NOMO-1 treated with dmso at 0.1 percent for 144 hours (cell line): ENCODE measurements around the gene ERP29.
"Not testable (repeated sequence)": the region's sequence is repeated elsewhere in the genome, so short reads cannot be mapped to it uniquely, and the experiment has no call there.

Experiments used
- DNase-seq: peaks from one replicate; lab custom pipeline; 2025; ENCODE audit not compliant: unreplicated experiment; lab: John Stamatoyannopoulos, UW

Gene ERP29

DNA sequence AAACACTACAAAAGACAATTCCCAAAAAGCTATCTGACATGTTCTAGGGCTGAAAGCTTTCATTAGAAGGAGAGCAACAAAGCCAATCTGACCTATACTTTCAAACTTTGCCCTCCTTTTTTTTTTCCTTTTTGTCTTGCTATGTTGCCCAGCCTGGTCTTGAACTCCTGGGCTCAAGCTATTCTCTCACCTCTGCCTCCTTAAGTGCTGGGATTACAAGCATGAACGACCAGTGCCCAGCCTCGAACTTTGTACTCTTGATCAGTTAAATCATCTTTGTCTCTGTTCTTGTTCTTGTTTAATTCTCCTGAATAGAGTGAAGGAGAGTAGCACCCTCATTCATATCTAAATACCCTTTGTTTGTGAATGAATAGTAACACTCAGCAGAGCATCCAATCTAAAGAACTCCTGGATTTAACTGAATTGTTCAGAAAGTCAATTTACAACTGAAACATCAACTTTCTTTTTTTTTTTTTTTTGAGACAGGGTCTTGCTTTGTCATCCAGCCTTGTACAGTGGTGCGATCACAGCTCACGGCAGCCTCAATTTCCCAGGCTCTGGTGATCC, 22.1 kb downstream of the ERP29 start:
- no peak for DNase-seq

- DNase-seq = not testable (repeated sequence)
Observed at GRCh38 chr12:112036614-112037013, 23.4 kb downstream of the ERP29 start.

DNA sequence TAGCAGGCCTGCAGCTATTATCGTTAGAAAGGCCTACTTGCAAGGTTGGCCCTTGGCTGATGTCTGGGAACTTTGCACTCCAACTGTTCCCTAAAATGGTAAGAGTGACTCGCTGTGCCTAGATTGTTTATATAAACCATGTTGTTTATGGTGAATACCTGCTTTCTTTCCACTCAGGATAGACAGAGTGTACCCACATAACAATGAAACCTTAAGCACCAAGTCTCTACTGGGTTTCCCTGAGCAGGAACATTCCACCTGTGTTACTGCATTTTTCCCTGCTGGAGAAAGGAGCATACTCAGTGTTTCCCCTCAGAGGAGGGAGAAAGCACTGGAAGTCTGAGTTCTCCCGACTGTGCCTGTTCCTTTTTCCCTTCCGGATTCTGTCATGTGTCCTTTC, 32.8 kb downstream of the ERP29 start:
- DNase-seq = no peak

DNA sequence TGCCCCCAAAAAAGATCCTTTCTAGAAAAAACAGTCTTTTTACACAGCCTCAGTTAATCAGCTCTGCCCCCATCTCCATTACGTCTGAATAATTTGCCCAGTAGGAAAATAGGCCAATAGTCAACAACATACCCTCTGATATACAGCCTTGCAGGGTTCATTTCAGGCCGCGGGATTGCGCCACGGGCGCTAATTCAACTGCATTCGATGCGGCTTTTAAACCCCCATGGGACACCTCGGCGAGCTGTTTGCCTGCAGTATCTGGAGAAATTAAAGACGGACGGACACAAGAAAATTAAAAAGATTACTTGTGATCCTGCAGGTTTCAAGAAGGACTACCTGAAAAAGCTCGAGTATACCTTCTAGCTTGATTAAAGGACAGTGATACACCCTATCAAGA, 36.1 kb downstream of the ERP29 start:
- no peak for DNase-seq

GRCh38 chr12:112061137-112061536, 47.9 kb downstream of the ERP29 start:
- DNase-seq = no peak

DNA sequence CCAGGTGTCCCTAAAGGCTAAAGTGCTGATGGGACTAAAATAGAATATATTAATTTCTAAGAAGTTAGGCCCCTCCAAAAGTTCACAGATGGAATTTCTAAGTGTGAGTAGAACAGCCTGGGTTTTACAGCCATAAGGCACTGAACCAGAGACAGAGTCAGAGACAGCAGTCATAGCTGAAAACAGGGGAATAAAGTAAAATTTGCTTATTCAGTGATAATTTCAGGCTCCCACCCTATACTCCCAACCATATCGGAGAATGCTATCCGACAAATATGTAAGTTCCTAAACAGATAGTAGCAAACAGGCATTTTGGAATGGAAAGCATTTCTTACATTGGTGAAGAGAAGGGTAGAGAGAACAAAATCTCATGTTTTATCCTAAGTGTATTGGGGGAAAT, 50.0 kb downstream of the ERP29 start:
- no peak for DNase-seq

- no peak for DNase-seq
Observed at GRCh38 chr12:112066566-112066965, 53.3 kb downstream of the ERP29 start.
